Measurements from ENCODE around the gene CACTIN. TPM values are rescaled to one million over a fixed set of nuclear protein-coding genes. Genes with fewer than 3 reads are reported as not detected.

CACTIN gene
- polyA plus RNA-seq, 1 donor, result 18.9 TPM

DNA sequence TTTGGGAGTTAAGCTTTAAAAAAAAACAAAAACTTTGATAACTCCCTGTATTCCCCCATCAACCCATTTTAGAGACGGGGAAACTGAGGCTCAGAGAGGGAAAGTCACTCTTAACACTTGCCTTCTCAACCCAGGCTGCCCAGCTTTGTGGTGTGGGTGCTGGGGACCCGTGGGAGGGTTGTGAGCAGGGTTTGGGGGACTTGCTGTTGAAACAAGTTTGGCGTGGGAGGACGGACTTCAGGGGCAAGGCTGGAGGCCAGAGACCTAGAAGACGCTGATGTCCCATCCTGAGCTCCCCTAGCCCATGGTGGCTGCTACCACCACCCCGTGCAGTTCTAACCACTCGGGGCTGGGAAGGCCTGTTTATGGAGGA, 747 bp upstream of the CACTIN start:
- DNase-seq (ENCODE audit: low read depth), result no peak

DNA sequence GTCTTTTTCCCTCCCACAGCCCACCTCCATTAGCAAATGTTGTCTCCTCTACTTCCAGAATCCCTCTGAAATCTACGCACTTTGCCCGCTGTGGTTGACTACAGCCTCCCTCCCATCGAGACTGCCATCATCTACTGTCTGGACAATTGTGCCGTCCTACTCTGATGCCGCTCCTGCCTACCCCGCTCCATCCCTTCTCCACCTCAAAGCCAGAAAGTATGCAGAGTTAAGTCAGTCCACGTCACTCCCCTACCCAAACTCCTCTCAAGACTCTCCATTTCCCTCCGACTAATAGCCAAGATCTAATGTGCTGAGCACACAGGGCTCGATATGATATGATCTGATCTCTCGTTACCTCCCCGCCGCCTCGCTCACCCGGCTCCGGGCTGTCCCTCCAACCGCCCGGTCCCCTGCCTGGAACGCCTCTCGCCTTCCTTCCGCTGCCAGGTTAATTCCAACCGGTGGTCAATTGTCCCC, 556 bp downstream of the CACTIN start:
- no peak for DNase-seq (ENCODE audit: low read depth)

DNA sequence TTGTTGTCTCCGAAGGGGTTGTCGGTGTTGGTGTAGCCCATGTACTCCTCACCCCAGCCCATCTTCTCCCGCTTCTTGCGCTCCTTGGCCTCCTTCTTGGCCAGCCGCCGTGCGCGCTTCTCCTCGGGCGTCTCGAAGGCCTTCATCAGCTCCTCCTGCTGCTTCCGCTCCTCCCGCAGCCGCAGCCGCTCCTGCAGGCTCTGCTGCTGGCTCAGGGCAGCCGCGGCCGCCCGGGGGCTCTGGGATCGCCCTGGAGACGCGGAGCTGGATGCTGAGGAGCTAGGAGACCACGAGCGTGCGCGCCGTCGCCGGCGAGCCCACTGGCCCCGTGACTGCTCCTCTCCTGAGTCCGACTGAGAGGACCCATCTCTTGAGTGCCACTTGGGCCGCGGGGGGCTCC, 2.9 kb downstream of the CACTIN start:
- DNase-seq (ENCODE audit: low read depth), result no peak

DNA sequence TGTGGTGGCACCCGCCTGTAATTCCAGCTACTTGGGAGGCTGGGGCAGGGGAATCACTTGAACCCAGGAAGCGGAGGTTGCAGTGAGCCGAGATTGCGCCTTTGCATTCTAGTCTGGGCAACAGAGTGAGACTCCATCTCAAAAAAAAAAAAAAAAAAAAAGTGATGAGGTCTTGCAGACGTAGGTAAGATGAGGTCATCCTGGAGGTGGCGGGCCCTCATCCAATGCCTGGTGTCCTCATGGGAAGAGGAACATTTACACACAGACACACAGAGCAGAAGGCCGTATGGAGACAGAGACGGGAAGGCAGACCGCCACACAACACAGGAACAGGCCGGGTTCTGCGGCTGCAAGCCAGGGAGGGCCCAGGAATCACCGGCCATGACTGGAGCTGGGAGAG, 4.4 kb downstream of the CACTIN start:
- DNase-seq (ENCODE audit: low read depth), result no peak

DNA sequence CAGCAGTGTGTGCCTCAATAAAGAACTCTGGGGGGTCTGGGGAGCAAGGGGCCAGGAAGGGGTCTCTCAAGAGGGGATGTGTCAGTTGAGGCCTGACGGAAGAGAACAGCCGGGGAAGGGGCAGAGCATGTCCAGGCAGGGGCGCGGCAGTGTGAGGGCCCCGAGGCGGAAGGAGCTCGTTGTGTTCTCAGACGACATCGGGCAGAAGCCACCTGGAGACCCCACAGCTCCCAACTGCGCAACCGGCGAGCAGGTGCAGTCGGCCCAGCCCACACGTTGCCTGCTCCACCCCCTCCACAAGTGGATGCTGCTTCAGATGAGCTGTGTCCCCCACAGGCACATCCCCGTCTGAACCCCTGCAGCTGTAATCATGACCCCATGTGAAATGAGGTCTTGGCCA, 4.9 kb downstream of the CACTIN start:
- DNase-seq (ENCODE audit: low read depth), result no peak

DNA sequence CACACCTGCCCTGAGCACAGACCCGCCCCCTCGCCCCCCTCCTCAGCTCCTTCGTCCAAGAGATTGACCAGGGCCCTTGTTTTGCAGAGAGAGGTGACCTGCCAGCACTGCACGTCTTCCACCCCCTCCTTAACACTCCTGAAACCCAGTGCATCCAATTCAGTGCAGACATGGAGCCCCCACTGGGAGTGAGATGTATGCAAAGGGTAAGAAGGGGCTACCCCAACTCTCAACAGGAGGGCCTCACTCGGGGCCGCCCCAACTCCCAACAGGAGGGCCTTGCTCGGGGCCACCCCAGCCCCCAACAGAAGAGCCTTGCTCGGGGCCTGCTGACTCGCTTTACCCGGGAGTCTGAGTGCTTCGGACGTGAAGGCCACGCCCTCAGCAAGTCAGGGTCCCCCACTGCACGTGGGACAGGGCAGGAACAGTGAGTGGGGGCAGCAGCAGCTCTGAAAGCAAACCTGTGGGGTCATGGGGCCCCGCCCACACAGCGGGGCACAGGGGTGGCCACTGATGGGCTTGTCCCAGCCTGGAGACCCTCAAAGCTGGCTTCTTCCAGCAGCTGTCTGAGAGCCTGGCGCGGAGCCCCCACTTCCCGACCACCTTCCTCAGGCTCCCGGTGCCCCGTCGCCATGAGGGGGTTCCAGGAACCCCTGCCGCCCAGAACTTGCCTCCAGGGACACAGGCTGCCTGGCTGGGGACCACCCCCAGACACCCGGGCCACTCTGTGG, 5.6 kb downstream of the CACTIN start:
- DNase-seq (ENCODE audit: low read depth), result no peak

DNA sequence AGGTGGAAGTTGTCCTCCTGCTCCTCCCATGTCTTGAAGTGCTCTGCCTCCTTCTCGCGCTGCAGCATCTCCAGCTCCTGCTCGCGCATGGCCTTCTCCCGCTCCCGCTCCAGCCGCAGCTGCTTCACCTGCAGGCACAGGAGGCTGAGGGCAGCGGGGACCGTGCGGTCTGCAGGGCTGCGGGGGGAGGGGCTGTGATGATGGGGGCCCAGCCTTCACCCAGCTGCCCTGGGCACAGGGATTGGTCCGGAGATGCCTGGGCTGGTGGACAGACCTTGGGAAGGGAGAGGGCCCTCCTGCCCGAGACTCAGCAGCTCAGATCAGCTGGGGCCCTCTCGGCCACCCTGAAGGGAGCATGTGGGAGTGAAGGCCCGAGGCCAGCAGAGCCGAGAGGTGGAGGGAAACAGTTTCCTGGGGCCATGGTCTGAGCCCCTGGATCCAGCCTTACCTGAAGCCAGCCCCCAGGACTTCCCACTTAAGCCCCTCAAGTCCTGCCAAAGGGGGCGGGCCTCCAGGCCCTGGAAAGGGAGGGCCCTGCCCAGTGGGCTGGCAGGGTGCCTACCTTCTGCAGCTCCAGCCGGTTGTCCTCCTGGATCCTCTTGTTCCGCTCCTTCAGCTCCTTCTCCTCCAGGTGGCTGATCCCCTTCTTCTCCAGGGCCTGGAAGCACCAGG, 6.3 kb downstream of the CACTIN start:
- DNase-seq (ENCODE audit: low read depth), result no peak

DNA sequence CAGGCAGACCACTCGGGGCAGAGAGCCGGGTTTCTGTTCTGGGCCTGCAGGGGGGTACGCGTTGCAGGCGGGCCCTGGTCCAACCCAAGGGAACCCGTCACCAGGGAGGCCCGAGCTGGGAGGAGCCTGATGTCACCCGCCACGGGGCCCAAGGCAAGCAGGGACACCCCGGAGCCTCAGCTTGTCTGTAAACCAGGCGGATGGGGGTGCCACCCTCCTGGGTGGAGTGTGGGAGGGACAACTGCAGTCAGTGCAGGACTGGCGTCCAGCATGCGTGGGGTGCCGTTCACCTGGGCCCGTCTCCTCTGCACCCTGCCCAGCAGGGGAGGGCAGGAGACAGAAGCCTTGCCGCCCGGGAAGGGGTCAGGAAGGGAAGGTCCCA, 7.0 kb downstream of the CACTIN start:
- DNase-seq (ENCODE audit: low read depth), result no peak

DNA sequence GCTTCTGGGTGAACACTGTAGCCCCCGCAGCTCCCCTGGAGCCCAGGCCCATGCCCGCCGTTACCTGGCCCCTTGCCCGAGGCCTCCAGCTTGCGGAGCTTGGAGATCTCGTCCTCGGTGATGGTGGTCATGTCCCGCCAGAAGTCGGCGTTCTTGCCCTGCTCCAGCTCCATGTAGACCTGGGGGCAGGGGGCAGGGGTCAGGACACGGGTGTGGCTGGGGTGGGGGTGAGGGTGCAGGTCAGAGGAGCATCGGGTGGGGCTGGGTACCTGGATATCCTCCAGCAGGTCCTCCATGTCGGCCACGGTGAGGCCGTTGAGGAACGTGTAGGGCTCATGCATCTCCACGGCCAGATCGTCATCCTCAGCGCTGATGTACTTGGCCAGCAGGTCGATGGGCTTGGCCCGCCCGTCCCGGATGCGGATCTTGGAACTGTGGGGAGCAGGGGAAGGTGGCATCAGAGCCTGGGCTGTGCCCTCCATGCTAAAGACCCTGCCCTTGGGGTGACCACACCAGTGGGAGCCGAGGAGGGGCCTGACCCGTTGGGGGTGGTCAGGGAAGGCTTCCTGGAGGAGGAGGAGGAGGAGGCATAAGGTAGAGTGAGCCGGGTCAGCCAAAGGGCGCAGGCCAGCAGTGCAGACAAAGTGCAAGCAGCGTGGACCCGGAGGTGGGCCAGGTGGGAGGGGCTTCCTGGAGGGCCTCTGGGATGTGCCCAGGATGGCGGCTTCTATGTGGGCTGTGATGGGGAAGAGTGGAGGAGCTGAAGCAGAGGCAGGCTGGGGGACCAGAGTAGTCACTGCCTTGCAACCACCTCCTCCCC, 7.6 kb downstream of the CACTIN start:
- no peak for DNase-seq (ENCODE audit: low read depth)

DNA sequence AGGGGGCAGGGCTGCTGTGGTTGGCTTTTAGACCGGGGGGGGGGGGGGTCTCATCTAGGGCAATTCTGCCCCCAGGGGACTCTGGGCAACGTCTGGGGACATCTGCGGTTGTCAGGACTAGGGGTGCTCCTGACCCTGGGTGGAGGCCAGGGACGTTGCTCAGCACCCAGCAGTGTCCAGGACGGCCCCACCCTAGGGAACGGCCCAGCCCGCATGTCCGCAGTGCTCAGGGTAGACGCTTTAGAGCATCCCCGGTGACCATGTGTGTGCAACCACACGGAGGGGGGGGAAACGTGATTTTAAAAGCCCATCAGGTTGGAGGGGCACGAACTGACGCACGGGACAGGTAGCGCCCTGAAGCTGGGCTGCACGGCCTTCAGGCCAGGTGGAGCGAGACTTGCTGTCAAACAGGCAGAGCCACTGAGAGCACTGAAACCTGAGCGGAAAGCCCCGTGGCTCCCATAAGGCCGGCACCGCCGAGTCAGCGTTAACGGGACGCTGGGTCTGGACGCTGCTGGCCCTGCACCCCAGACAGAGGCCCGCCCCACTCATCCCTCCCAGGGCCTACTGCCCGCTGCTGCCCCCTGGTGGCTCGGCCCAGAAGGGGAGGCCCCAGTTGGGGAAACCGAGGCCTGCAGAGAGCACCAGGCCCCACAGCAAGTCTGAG, 8.3 kb downstream of the CACTIN start:
- no peak for DNase-seq (ENCODE audit: low read depth)

DNA sequence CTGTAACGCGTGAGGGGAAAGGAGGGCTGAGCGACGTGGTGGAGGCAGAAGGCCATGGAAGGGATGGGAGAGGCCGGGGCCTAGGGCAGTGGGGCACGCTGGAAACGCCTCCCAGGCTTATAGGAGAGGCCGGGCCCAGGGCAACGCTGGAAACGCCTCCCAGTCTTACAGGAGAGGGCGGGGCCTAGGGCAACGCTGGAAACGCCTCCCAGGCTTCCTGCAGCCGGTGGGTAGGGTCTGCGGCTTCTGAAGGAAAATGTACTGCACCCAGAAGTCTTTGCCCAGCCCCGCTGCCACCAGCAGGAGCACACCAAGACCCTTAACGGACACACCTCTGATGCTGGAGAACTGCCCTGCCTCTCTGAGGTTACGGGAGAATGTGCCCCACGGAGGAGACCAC, 9.1 kb downstream of the CACTIN start:
- DNase-seq (ENCODE audit: low read depth), result no peak

DNA sequence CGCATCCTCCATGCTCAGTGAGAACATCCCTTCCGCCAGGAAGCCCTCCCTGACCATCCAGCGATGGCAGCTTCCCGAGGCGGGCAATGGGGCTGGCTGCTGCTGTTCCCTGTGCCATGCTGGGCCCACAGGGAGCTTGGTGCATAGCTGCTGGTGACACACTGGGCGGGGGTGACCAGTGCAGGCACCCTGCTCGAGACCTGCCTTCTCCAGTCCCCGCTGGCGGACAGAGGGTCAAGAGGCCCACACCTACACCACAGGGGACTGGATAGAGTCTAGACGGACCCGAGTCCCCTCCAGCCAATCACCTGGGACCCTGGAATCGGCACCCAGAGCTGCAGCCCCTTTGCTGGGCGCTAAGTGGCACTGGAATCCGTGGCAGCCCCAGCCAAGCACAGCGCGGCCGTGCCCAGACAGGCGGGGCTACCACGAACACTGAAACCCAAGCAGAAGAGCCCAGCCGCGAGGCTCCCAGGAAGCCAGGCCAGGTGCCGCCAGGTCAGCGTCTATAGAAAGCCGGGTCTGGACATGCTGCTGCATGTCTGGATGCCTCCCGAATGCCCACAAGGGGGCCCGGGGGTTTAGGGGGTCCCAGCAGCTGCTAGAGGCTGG, 11.0 kb downstream of the CACTIN start:
- DNase-seq (ENCODE audit: low read depth), result no peak

DNA sequence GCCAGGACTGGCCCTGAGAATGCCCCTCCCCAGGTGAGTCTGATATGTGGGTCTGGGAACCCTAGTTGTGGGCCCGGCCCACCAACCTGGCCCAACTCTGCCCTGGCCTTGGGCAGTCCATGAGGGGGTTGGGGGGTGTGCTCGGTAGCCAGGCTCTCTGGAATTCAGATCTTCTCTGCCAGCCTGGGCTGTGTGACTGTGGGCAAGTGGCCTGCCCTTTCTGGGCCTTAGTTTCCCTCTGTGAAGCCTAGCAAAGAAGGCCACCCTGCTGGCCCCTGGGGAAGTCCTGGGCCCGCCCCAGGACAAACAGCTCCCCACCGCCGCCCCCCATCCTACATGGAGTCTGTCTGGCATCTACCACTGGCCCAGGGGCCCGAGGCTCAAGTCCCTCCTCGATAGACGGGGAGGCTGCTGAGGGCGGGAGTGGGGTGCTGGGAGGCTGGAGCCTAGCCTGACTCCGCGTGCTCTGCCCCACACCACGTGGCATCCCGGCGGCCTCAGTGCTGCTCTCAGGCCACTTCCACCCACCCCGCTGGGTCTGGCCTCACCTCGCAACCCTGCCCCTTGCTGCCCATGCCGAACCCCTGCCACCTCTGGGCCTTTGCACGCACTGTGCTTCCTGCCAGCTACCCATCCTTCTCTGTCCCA, 11.6 kb downstream of the CACTIN start:
- DNase-seq (ENCODE audit: low read depth), result no peak

DNA sequence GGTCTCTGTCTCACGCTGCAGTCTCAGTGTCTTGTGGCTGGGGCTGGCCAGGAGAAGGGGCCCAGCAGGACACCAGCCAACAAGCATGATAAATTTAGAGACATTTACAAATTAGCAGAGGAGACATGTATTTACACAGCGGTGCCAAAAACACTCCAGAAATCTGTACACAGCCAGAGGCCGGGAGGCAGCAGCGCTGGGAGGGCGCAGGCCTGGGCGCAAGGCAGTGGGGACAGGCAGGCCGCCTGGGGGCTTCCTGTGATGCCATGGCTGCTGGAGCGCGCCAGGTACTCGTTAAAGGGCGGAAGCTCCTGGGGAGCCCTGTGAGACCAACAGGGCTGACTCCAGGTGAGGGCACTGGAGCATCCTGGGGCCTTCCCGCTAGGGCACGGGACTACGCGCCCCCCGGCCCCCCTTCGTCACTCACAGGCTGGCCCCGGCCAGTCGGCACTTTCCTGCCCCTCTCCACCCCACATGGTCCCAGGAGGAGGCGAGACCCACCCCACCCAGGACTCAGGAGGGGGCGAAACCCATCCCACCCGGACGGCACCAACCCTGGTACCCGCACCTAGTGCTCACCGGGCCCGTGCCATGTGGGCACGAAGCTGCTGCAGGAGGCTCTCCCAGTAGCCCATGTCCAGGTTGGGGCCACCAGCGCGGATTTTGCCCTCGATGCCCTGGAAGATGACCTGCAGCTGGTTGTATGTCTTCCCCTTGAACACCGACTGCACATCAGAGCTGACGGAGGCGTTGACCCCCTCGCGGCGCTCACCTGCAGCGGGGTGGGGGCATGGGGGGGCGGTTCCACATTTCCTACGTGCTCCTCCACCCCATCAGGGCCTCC, 12.6 kb downstream of the CACTIN start:
- no peak for DNase-seq (ENCODE audit: low read depth)

DNA sequence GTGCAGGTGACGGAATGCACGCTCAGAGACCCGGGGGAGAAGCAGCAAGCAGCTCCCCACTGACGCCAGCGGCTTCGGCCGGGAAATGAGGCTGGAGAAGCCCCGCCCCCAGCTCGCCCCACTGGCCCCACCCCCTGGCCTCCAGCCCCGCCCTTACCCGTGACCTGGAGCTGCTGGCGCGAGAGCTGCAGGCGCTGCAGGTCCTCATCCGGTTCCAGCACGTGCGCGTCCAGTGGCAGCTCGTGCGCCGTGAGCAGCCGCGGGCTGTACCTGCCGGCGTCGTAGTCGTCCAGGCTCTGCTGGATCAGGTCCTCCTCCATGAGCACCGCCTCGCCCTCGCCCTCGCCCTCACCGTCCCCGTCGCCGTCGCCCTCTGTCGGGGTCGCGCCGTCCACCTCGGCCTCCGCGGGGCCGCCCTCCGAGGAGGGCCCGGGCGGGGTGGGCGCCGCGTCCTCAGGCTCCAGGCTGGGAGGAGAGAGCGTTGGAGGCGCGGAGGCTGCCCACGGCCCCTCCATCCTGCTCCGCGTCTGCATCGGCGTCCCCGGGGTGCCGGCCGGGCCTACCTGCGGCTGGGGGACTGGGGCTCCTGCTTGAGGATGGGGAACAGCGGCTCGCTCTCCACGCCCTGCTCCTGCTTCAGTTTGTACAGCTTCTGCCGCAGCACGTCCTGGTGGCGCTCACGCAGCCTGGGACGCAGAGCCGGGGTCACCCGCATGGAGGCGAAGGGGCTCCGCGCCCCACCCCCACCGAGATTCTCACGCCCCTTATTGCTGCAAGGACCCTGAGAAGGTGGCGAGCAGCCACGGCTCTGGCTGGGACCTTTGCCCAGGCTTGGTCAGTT, 13.5 kb downstream of the CACTIN start:
- DNase-seq (ENCODE audit: low read depth), result no peak

DNA sequence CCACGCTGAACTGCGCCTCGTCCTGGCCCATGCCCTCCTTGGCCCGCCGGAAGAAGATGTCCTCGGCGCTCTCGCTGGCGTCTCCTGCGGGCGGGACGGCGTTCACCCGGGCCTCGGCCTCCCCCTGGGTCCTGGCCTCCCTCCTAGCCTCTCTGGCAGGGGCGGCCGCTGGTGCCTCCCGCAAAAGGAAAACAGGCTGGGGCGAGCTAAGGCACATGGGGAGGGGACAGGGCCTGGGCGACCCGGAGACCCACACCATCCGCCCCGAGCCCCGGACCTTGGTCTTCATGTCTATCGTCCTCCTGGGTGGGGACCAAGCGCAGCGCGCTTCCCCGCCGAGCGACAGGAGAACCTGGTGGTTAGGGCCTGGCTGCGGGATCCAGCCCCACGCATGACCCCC, 14.3 kb downstream of the CACTIN start:
- DNase-seq (ENCODE audit: low read depth), result no peak

DNA sequence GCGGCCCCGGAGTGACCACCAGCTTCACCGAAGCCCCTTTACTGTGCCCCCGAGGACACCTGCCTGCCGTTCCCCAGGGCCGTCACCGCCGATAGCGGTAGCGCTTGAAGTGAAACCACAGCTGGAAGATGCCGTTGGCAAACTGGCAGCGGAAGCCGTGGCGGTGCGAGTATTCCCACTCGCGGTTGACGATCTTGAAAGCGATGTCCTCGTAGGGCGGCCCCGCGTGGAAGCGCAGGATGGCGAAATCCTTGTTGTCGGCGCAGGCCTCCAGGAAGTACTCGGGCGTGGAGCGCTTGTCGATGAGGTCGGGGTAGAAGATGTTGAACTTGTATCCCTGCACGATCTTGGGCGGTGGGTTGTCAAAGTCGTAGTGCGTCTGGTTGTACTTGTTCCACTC, 14.7 kb downstream of the CACTIN start:
- no peak for DNase-seq (ENCODE audit: low read depth)

DNA sequence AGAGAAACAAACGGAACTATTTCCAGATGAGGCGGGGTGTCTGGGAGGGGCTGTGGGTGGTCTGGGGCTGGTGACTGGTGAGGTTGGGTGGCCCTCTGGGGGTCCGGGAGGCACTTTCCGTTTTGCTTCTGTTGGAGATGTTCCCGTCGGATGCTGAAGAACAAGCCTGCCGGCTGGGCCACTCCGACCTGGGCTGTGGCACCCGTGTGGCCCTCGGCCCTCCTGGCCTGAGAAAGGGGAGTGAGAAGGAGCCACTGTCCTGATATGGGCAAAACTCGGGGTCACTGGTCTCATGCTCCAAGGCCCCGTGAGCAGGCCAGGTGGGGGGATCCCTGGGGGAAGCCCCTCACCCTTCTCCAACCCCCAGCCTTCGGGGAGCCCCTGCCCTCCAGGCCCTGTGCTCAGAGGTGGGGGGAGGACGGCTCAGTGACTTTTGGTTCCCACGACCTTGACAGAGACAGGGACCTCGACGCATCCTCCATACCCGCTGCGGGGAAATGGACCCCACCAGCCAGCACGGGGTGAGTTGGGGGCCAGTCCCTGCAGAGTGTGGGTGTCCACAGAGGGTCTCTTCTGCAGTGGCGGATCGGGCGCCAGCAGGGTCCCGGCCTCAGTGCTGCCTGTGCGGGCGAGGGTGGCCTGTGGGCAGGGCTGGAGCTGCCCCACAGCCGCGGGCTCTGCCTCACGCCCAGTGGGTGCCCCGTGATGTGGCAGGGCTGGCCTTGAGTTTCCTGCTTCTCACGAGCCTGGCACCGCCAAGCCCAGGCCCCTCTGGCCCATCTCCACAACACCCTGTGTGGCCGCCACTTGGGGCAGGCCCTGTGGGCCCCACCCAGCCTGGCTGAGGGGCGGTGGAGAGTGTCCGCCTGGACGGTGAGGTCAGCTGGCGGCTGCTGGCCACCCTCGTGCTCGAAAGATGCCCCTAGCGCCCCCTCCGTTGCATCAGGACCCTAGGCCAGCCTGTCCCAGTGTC, 15.6 kb downstream of the CACTIN start:
- no peak for DNase-seq (ENCODE audit: low read depth)

Measured in forelimb muscle (tissue), 1 donor.